ENCODE measurements around the gene TMEM269.

TMEM269 gene

DNA sequence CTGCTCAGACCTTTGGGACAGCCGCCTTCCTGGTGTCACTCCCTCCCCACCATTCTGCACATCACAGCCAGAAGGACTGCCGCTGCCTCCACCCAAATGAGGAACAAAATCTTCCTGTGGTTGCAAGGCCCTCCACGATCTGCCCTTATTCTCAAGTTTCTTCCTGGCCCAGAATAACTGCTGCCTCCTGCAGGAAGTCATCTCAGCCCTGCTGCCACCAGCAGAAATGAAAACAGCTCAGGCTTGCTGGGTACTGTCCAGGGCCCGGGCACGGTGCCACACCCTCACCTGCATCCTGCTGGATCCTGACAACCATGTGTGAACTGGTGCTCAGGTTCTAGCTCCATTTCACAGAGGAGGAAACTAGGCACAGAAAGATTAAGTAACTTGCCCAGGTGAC, 47.5 kb upstream of the TMEM269 start:
- peak overlapping the region; percentile 47 for H3K27ac ChIP-seq
- DNase-seq (ENCODE audit: low spot score), result no peak
- ChIA-PET POLR2A (ENCODE audit: low non-redundant PET) (no interaction called here), CTCF (interaction anchor here (0.6 to 0.8 kb wide), 3 partner anchors 19 to 206 kb away, joined by 3 to 5 read pairs (median 3); no protein-coding TSS in a partner anchor)
- TF ChIP-seq CTCF (conservative IDR thresholded peaks at IDR 0.05; ENCODE audit: low read depth), result no peak

DNA sequence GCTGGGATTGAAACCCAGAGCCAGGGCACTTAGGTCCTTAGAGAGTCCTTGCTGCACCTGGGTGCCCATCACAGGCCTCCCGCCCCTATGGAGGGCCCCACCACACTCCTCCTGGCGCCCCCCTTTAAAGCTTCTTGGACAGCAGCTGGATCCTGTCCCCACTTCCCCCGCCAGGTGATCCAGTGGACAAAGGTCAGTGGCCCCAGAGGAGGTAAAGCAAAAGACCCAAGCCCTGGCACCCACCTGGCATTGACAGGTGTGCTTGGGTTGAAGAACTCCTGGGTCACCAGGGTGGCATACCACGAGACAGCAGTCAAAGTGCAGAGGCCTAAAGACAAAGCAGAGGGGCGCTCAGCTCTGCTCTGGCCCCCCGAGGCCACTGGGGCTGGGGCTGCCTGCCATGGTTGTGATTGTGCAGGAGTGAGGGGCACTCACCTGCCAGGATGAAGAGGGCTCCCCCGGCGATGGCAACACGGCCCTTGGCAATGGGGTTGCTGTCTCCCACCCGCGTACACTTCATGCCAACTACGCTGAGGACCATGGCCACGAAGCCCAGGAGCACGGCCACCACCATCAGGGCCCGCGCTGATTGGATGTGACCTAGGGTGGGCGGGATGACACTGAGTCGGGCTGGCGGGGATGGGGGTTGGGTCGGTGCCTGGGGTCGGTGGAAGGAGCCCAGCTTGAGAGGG, 46.7 kb upstream of the TMEM269 start:
- TF ChIP-seq CTCF (conservative IDR thresholded peaks at IDR 0.05; ENCODE audit: low read depth), result no peak
- DNase-seq (ENCODE audit: low spot score), result no peak
- CTCF ChIA-PET, result interaction anchor here (0.5 to 0.9 kb wide), 3 partner anchors 14 to 224 kb away, joined by 3 to 5 read pairs (median 3); no protein-coding TSS in a partner anchor
- POLR2A ChIA-PET (ENCODE audit: low non-redundant PET), result no interaction called here
- H3K27ac ChIP-seq, result peak overlapping the region; percentile 47; the same call in 1 of the 2 replicates

DNA sequence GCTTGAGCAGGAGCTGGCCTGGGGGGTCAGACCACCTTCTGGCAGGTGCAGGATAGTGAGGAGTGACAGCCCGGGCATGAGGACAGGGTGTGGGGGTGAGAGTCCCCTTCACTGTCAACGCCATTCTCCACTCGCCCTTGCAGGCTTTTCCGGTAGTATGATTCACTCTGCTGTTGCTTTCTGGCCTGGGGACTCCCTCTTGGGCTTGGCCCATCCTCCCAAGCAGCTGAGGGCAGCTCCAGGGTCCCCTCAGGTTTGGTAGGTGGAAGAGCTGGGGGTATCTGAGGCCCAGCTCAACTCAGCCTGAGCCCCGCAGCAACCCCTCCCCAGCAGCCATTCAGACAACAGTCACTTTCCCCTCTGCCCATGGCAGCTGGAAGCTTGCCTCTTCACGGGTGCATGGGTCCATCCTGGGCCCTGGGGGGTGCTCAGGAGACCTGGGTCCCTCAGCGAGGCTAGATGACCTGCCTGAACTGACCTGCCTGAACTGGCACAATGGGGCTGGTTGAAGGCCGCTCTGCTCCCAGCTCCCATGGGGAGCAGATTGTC, 46.0 kb upstream of the TMEM269 start:
- no peak overlapping the region for H3K27ac ChIP-seq
- ChIA-PET CTCF (interaction anchor here (0.9 kb wide), 1 partner anchor 14 kb away, joined by 3 read pairs; no protein-coding TSS in a partner anchor), POLR2A (ENCODE audit: low non-redundant PET) (no interaction called here)
- no peak for TF ChIP-seq CTCF (conservative IDR thresholded peaks at IDR 0.05; ENCODE audit: low read depth)
- DNase-seq (ENCODE audit: low spot score), result no peak

DNA sequence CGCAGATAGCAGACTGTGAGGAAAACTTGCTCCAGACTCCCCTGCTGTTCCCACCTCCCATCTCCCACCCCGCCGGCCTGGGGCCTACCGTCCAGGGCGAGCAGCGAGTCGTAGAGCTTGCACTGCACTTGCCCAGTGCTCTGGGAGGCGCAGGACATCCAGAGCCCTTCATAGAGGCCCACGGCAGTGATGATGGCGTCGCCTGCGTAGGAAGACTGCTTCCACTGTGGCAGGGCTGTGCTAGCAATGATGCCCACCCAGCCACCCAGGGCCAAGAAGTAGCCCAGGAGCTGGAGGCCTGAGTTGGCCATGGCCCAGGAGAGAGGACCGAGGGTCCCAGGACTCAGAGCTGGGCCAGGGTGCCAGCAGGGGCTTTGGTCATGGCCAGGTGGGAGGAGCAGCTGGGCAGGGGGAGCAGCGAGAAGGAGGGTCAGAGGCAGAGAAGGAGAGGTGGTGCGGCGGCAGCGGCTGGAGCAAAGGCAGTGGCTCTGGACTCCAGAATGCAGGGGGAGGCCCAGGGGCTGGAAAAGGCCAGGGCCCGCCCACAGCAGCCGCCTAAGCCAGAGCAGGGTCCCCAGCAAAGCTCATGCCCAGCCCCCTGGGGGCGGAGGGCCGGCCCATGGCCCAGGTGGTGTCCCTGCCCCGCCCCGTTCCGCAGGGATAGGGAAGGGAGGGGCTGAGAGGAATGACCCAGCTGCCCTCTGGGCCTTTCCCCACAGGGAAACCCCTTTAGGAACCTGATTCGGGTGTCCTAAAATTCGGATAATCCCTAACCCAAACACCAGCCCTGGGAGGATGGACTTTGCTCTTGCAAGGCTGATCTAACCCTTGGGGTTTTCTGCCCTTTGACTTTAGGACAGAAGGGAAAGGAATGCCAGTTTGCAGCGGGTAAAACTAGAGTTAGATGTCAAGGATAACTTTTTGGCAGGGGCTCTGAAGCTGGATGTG, 44.8 kb upstream of the TMEM269 start, which contains the start of gene CLDN19:
TSS of gene CLDN19 (minus strand) at position 484 of the 948 bp plus-strand sequence. CDS start at position 311, 173 bp downstream.
- DNase-seq (ENCODE audit: low spot score), result no peak
- no peak within 1 kb of the TSS for H3K27ac ChIP-seq
- TF ChIP-seq CTCF (conservative IDR thresholded peaks at IDR 0.05; ENCODE audit: low read depth), result no peak
- ChIA-PET CTCF (interaction anchor here (1.3 kb wide), 1 partner anchor 17 kb away, joined by 3 read pairs; no protein-coding TSS in a partner anchor), POLR2A (ENCODE audit: low non-redundant PET) (no interaction called here)

DNA sequence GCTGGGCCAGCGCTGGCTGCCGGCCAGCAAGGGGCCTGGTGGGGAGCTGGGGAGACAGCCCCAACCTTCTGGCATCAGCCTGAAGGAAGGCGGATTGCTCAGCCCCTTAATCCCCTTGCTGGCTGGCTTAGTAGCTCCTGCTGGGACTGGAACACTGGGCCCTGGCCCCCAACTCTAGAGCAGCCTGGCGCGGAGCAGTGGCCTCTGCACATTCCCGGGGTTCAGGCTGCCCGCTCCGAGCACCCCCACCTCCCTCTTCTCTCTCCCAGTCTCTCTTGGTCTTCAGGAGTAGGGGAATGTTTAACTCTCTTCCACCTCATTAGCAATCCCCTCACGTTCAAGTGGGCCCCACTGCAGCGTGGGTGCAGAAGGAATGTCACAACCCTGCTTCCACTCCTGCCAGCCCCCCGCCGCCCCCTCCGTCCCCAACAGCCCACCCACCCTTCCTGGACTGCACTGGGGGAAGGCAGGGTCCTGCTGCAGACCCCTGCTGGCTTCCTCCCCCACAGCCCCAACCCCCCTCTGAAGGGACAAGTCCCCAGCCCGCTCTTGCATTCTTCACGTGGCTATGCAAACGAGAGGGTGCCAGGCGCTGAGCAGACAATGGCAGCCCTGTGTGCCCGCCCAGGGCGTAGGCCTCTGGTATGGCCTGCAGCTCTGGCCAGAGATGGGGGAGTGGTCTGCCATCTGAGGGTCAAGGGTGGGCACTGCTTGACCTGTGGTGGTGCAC, 43.8 kb upstream of the TMEM269 start:
- ChIA-PET POLR2A (ENCODE audit: low non-redundant PET) (no interaction called here), CTCF (no interaction called here)
- no peak overlapping the region for H3K27ac ChIP-seq
- no peak for TF ChIP-seq CTCF (conservative IDR thresholded peaks at IDR 0.05; ENCODE audit: low read depth)
- DNase-seq (ENCODE audit: low spot score), result no peak

Data from RWPE1 (cell line).